IPS-20b (cell line): ENCODE results near the gene HMCN1.

Source experiments
- H3K27ac ChIP-seq: one replicate; pipeline ENCODE4 v1.5.1; 2013; ENCODE audit warnings: low read length
- H3K27me3 ChIP-seq: 2 replicates; pipeline ENCODE4 v1.6.1; 2013; ENCODE audit warnings: mild to moderate bottlenecking, low read length, inconsistent platforms; ENCODE audit not compliant: insufficient read depth
- H3K36me3 ChIP-seq: 2 replicates; pipeline ENCODE4 v1.6.1; 2013; ENCODE audit warnings: low read depth, mild to moderate bottlenecking, inconsistent platforms, low read length, moderate library complexity; ENCODE audit not compliant: insufficient read depth
- H3K4me1 ChIP-seq: 2 replicates; pipeline ENCODE4 v1.6.1; 2013; ENCODE audit warnings: mild to moderate bottlenecking, control low read depth, inconsistent platforms, low read length, moderate library complexity; ENCODE audit not compliant: insufficient read depth
- H3K4me3 ChIP-seq: 2 replicates; pipeline ENCODE4 v1.5.1; 2013; ENCODE audit warnings: mild to moderate bottlenecking, low read length, inconsistent platforms
- H3K9ac ChIP-seq: 2 replicates; pipeline ENCODE4 v1.6.1; 2013; ENCODE audit warnings: low read depth, mild to moderate bottlenecking, inconsistent platforms, low read length, moderate library complexity
- H3K9me3 ChIP-seq: 2 replicates; pipeline ENCODE4 v1.6.1; 2013; ENCODE audit warnings: mild to moderate bottlenecking, low read depth, low read length, inconsistent platforms; ENCODE audit not compliant: insufficient read depth

HMCN1 gene

GRCh38 chr1:185921636-185922035 lies 187.4 kb downstream of the HMCN1 start:
- no peaks in the 10 kb centered on the region for H3K27me3 ChIP-seq
- no peaks in the 10 kb centered on the region; the same call in 1 of the 2 replicates for H3K4me1 ChIP-seq
- H3K4me3 ChIP-seq = no peak overlapping the region
- no peaks in the 10 kb centered on the region for H3K36me3 ChIP-seq
- no peaks in the 10 kb centered on the region for H3K9me3 ChIP-seq
- no peak overlapping the region for H3K27ac ChIP-seq
- no peak overlapping the region for H3K9ac ChIP-seq

GRCh38 chr1:185926588-185926987 lies 192.4 kb downstream of the HMCN1 start:
- Histone ChIP-seq H3K27me3 (no peaks in the 10 kb centered on the region), H3K4me3 (no peak overlapping the region), H3K9me3 (no peaks in the 10 kb centered on the region), H3K27ac (no peak overlapping the region), H3K9ac (no peak overlapping the region), H3K36me3 (no peaks in the 10 kb centered on the region), H3K4me1 (peaks cover 4% of the 10 kb centered on the region)

GRCh38 chr1:185929776-185930175 lies 195.6 kb downstream of the HMCN1 start:
- no peaks in the 10 kb centered on the region for H3K36me3 ChIP-seq
- H3K9me3 ChIP-seq = no peaks in the 10 kb centered on the region
- H3K4me1 ChIP-seq = peaks cover 7% of the 10 kb centered on the region
- H3K27me3 ChIP-seq = no peaks in the 10 kb centered on the region
- H3K9ac ChIP-seq = no peak overlapping the region
- H3K27ac ChIP-seq = no peak overlapping the region
- H3K4me3 ChIP-seq = no peak overlapping the region

- H3K4me3 ChIP-seq = no peak overlapping the region
- H3K9ac ChIP-seq = no peak overlapping the region
- H3K36me3 ChIP-seq = no peaks in the 10 kb centered on the region
- H3K9me3 ChIP-seq = no peaks in the 10 kb centered on the region
- H3K4me1 ChIP-seq = peaks cover 7% of the 10 kb centered on the region
- no peak overlapping the region for H3K27ac ChIP-seq
- H3K27me3 ChIP-seq = no peaks in the 10 kb centered on the region
Observed at GRCh38 chr1:185931438-185931837, 197.2 kb downstream of the HMCN1 start.

- H3K9me3 ChIP-seq = peaks cover 3% of the 10 kb centered on the region; the same call in 1 of the 2 replicates
- no peak overlapping the region for H3K9ac ChIP-seq
- H3K36me3 ChIP-seq = no peaks in the 10 kb centered on the region
- H3K4me1 ChIP-seq = 0 out of 2 replicates have a peak, but pooled peaks cover 6% of the 10 kb centered on the region
- H3K4me3 ChIP-seq = no peak overlapping the region
- no peak overlapping the region for H3K27ac ChIP-seq
- no peaks in the 10 kb centered on the region for H3K27me3 ChIP-seq
Observed at GRCh38 chr1:185933580-185933979, 199.4 kb downstream of the HMCN1 start.

- Histone ChIP-seq H3K4me1 (peaks cover 9% of the 10 kb centered on the region; the same call in 1 of the 2 replicates), H3K27me3 (no peaks in the 10 kb centered on the region), H3K9me3 (peaks cover 3% of the 10 kb centered on the region; the same call in 1 of the 2 replicates), H3K27ac (no peak overlapping the region), H3K9ac (no peak overlapping the region), H3K4me3 (no peak overlapping the region), H3K36me3 (no peaks in the 10 kb centered on the region)
Observed at GRCh38 chr1:185934476-185935189, 200.4 kb downstream of the HMCN1 start.

- no peaks in the 10 kb centered on the region for H3K36me3 ChIP-seq
- no peak overlapping the region for H3K27ac ChIP-seq
- H3K27me3 ChIP-seq = no peaks in the 10 kb centered on the region
- no peak overlapping the region for H3K4me3 ChIP-seq
- peaks cover 9% of the 10 kb centered on the region; the same call in 1 of the 2 replicates for H3K4me1 ChIP-seq
- H3K9me3 ChIP-seq = peaks cover 3% of the 10 kb centered on the region; the same call in 1 of the 2 replicates
- H3K9ac ChIP-seq = no peak overlapping the region
Observed at GRCh38 chr1:185935360-185935759, 201.2 kb downstream of the HMCN1 start.

- no peaks in the 10 kb centered on the region for H3K27me3 ChIP-seq
- no peaks in the 10 kb centered on the region for H3K36me3 ChIP-seq
- H3K9ac ChIP-seq = no peak overlapping the region
- H3K4me1 ChIP-seq = peaks cover 9% of the 10 kb centered on the region; the same call in 1 of the 2 replicates
- H3K4me3 ChIP-seq = no peak overlapping the region
- no peak overlapping the region for H3K27ac ChIP-seq
- H3K9me3 ChIP-seq = peaks cover 3% of the 10 kb centered on the region; the same call in 1 of the 2 replicates
Observed at GRCh38 chr1:185936641-185937040, 202.4 kb downstream of the HMCN1 start.

- no peak overlapping the region for H3K9ac ChIP-seq
- H3K36me3 ChIP-seq = no peaks in the 10 kb centered on the region
- peak overlapping the region; percentile 22 for H3K27ac ChIP-seq
- peaks cover 11% of the 10 kb centered on the region for H3K4me1 ChIP-seq
- peaks cover 3% of the 10 kb centered on the region; the same call in 1 of the 2 replicates for H3K9me3 ChIP-seq
- no peaks in the 10 kb centered on the region for H3K27me3 ChIP-seq
- H3K4me3 ChIP-seq = no peak overlapping the region
Observed at GRCh38 chr1:185938396-185938795, 204.2 kb downstream of the HMCN1 start.

- no peaks in the 10 kb centered on the region for H3K36me3 ChIP-seq
- peaks cover 3% of the 10 kb centered on the region; the same call in 1 of the 2 replicates for H3K9me3 ChIP-seq
- peaks cover 16% of the 10 kb centered on the region for H3K4me1 ChIP-seq
- H3K9ac ChIP-seq = no peak overlapping the region
- H3K27ac ChIP-seq = no peak overlapping the region
- no peaks in the 10 kb centered on the region for H3K27me3 ChIP-seq
- no peak overlapping the region for H3K4me3 ChIP-seq
Observed at GRCh38 chr1:185939142-185939541, 205.0 kb downstream of the HMCN1 start.

- H3K27me3 ChIP-seq = no peaks in the 10 kb centered on the region
- H3K9me3 ChIP-seq = peaks cover 3% of the 10 kb centered on the region; the same call in 1 of the 2 replicates
- H3K27ac ChIP-seq = no peak overlapping the region
- H3K36me3 ChIP-seq = no peaks in the 10 kb centered on the region
- H3K9ac ChIP-seq = no peak overlapping the region
- no peak overlapping the region for H3K4me3 ChIP-seq
- H3K4me1 ChIP-seq = peaks cover 16% of the 10 kb centered on the region
Observed at GRCh38 chr1:185942961-185943360, 208.8 kb downstream of the HMCN1 start.

GRCh38 chr1:185956881-185957280 lies 222.7 kb downstream of the HMCN1 start:
- Histone ChIP-seq H3K27me3 (no peaks in the 10 kb centered on the region), H3K4me3 (no peak overlapping the region), H3K36me3 (no peaks in the 10 kb centered on the region), H3K9ac (no peak overlapping the region), H3K27ac (no peak overlapping the region), H3K9me3 (no peaks in the 10 kb centered on the region), H3K4me1 (peaks cover 10% of the 10 kb centered on the region)
